GM12801 (cell line): ENCODE data around the gene SMIM29.

Source experiments
- CTCF ChIP-seq: IDR thresholded peaks from one replicate; pipeline ENCODE4 v1.5.1; 2011; ENCODE audit warnings: control low read depth; ENCODE audit not compliant: insufficient read length; ENCODE audit errors: extremely low read depth

Gene SMIM29

GRCh38 chr6:34248727-34249468 lies at the start of gene SMIM29:
Gene SMIM29 (minus strand): TSS chr6:34249006. CDS start chr6:34247791, 1,215 bp downstream.
- no peak for TF ChIP-seq CTCF

GRCh38 chr6:34295721-34296120 lies 46.9 kb upstream of the SMIM29 start:
- TF ChIP-seq CTCF, result no peak

GRCh38 chr6:34292954-34293353 lies 44.1 kb upstream of the SMIM29 start:
- no peak for TF ChIP-seq CTCF

- no peak for TF ChIP-seq CTCF
Observed at GRCh38 chr6:34289137-34289536, 40.3 kb upstream of the SMIM29 start.

GRCh38 chr6:34288581-34288980 lies 39.8 kb upstream of the SMIM29 start:
- no peak for TF ChIP-seq CTCF

- TF ChIP-seq CTCF, result no peak
Observed at GRCh38 chr6:34285448-34286164, 36.8 kb upstream of the SMIM29 start.

GRCh38 chr6:34284563-34285447 lies 36.0 kb upstream of the SMIM29 start:
- TF ChIP-seq CTCF, result no peak
